Stomach (tissue), 4 donors: Measurements from ENCODE around the gene SLC22A4.

Source experiments
- CTCF ChIP-seq, 7 experiments: fragments of 450-650 bp in 4 of 7; fragments of 200-600 bp in 3 of 7; sonication (generic) in 3 of 7; IDR thresholded peaks; one replicate each; pipeline ENCODE4 v1.5.1; 2016 to 2019; ENCODE audit warnings: antibody characterized with exemption in 7 of 7, control low read depth in 2 of 7, mild to moderate bottlenecking in 1 of 7
- EP300 ChIP-seq: sonication (generic); formaldehyde crosslinking; IDR thresholded peaks from one replicate; pipeline ENCODE4 v1.6.1; 2017; ENCODE audit warnings: antibody characterized with exemption
- POLR2A ChIP-seq, 4 donors: fragments of 450-650 bp; IDR thresholded peaks; one replicate each; pipeline ENCODE4 v1.6.1; 2016; ENCODE audit warnings: antibody characterized with exemption in 4 of 4, control low read depth in 2 of 4, mild to moderate bottlenecking in 1 of 4, moderate library complexity in 1 of 4
- POLR2AphosphoS5 ChIP-seq, 3 donors: sonication (generic); formaldehyde crosslinking; IDR thresholded peaks; one replicate each; pipeline ENCODE4 v1.6.1; 2016; ENCODE audit warnings: antibody characterized with exemption in 3 of 3

DNA sequence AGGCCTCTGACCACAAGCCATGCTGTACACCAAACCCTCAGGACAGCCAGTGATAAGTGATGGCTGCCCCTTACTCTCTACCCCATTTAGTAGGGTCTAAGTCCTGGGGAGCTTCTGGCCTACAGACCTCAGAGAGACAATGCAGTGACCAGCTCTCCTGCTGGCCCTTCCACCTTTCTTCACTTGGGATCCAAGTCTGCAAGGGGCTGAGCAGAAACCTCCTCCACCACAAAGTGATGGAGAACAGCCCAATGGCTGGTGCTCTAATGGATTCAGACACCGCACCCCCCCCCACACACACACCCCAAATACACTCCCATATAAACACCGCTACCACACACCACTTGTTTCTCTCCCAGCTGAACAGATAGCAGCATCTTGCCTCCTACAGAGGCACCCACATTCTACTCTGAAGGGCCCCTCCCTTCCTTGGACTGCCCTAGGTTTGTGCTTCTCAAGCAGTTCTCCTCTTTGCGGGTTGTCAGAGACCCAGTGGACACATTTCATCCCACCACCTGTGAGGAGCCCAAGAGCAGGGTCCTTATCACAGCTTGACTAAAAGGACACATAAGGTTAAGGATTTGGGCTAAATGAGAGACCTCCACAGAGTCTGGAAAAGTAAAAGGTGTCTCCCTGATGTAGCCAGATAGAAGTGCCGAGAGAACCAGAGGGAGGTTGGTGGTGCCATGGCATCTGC lies 38.0 kb upstream of the SLC22A4 start:
- TF ChIP-seq POLR2A (IDR thresholded peaks at IDR 0.05) (no peak), CTCF (IDR thresholded peaks at IDR 0.05) (no peak), EP300 (no peak), POLR2AphosphoS5 (IDR thresholded peaks at IDR 0.05) (no peak)
